Keratinocyte (primary cell): Measurements from ENCODE around the gene PSAPL1.

Source experiments
- EZH2 ChIP-seq: IDR thresholded peaks from one replicate; pipeline ENCODE4 v1.6.1; 2012; ENCODE audit warnings: inconsistent platforms, mild to moderate bottlenecking, low read length, moderate library complexity
- TF ChIP-seq, protein P1 (sequence below), 3 experiments: IDR thresholded peaks in 1 of 3; conservative IDR thresholded peaks in 1 of 3; optimal IDR thresholded peaks in 1 of 3; 2 replicates in 2 of 3; 3 replicates in 1 of 3; pipeline versions ENCODE3 to v1.5.1; 2011; ENCODE audit warnings: low read length in 3 of 3, mild to moderate bottlenecking in 3 of 3, moderate library complexity in 2 of 3, control low read depth in 1 of 3, inconsistent platforms in 1 of 3; ENCODE audit not compliant: insufficient read depth in 2 of 3; ENCODE audit errors: extremely low read depth in 1 of 3

DNA sequence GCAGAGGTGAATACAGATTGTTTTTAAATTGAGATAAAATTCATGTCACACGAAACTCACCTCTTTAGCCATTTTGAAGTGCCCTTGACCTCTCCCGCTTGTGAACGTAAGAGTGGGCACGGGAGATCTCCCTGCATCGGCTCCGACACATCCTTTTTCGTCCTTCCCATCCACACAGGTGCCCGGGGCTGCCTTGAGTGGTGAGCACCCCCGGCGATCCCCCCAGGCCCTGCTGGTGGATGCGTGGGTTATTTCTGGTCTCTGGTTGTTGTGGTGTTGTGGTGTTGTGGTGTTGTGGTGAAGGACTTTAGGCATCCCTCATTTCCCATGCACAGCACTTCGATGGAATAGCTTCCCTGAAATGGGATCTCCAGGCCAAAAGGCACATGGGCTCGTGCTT is 46.1 kb downstream of the PSAPL1 start:
- TF ChIP-seq EZH2, result no peak
- TF ChIP-seq, protein P1, sequence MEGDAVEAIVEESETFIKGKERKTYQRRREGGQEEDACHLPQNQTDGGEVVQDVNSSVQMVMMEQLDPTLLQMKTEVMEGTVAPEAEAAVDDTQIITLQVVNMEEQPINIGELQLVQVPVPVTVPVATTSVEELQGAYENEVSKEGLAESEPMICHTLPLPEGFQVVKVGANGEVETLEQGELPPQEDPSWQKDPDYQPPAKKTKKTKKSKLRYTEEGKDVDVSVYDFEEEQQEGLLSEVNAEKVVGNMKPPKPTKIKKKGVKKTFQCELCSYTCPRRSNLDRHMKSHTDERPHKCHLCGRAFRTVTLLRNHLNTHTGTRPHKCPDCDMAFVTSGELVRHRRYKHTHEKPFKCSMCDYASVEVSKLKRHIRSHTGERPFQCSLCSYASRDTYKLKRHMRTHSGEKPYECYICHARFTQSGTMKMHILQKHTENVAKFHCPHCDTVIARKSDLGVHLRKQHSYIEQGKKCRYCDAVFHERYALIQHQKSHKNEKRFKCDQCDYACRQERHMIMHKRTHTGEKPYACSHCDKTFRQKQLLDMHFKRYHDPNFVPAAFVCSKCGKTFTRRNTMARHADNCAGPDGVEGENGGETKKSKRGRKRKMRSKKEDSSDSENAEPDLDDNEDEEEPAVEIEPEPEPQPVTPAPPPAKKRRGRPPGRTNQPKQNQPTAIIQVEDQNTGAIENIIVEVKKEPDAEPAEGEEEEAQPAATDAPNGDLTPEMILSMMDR (optimal IDR thresholded peaks at IDR 0.05 in 1 of 3, IDR thresholded peaks at IDR 0.05 in 1 of 3, conservative IDR thresholded peaks at IDR 0.05 in 1 of 3; ENCODE audit: extremely low read depth in 1 of 3, insufficient read depth in 2 of 3, low read length in 3 of 3), result no peak
